Smooth muscle cell of trachea (primary cell): ENCODE measurements around the gene DDR2. TPM values are rescaled to one million over a fixed set of nuclear protein-coding genes. Genes with fewer than 3 reads are reported as not detected.

Experiments
- total RNA-seq: library from RNA; depleted of rRNA; stranded (reverse); fragments of >200 nt; gene quantifications from 2 replicates; pipeline ENCODE4 v1.2.1, GENCODE V29; 2014

The DDR2 gene
- total RNA-seq: 213 and 271 TPM in 2 replicates

DNA sequence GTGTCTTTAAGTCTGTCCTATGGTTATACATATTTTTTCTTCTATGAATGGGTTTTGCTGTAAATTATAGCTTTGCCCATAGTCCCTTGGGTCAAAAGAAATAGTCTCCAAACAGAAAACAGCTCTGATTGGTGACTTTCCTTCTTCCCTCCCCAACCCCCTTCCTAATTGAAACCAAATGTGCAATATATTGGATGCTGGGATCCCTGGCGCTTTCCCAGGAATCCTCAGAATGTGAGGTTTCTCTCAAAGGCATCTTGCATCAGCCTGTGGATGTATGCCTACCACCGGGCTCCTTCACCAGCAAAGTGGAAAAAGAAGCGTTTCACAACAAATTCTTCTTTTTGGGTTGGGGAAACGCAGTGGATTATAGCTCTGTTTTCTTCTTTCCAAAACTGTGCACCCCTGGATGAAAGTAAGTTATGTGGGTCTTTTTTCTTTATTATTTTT is at the start of gene DDR2:
Gene DDR2, plus strand, starts transcription at position 248 of the 450 bp plus-strand sequence. CDS start 86,600 bp downstream, outside the sequence.

DNA sequence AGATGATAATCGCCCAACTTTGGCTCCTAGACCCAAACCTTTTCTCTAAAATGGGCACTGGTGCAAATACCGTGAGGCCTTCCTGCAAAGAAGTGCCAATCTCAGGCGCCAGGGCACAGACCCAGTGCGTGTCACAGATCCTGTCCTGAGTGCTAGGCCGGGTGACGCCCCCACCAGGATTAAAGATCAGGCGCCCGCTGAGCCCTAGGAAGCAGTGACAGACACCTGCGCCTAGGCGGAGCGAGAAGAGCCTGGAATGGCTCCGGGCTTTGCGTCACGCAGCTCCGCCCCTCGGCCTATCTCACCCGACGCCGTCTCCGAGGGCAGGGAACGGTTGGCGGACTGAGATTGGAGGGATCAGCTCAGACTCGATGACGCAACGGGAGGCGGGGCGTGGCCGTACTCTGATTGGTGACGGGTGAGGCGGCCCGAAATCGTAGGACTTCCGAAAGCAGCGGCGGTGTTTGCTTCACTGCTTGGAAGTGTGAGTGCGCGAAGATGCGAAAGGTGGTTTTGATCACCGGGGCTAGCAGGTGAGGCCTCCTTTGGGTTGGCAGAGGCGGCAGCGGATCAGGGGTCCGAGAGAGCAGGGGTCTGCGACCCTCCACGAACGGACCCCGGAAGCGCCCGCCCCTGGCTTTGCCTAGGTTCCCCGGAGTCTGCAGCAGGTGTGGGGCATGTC is 158.2 kb downstream of the DDR2 start, which contains the start of gene HSD17B7:
Gene HSD17B7, plus strand, starts transcription at position 400 of the 682 bp plus-strand sequence. Its CDS starts 99 bp downstream, at position 499.

Other genes with a start within 250 kb of the DDR2 start
- gene SH2D1B, start 220.3 kb upstream of the DDR2 start, total RNA-seq: not detected in 2 replicates
- 63.0 and 82.0 TPM in 2 replicates for gene UHMK1, start 134.6 kb upstream of the DDR2 start, total RNA-seq
- gene UAP1, start 70.7 kb upstream of the DDR2 start, total RNA-seq: 86.3 and 120 TPM in 2 replicates
- gene HSD17B7, start 158.2 kb downstream of the DDR2 start, total RNA-seq: 17.5 and 25.3 TPM in 2 replicates
- gene CCDC190, start 228.7 kb downstream of the DDR2 start, total RNA-seq: under 0.01 TPM in 1 of 2 replicates, not detected in the other